ENCODE data around the gene KLHDC7B.

GRCh38 chr22:50507421-50507990, 38.2 kb upstream of the KLHDC7B start, which contains the start of gene LMF2:
- peak; percentile 8 to 47 for TF ChIP-seq POLR2A (IDR thresholded peaks at IDR 0.05)
- TF ChIP-seq, protein P1, sequence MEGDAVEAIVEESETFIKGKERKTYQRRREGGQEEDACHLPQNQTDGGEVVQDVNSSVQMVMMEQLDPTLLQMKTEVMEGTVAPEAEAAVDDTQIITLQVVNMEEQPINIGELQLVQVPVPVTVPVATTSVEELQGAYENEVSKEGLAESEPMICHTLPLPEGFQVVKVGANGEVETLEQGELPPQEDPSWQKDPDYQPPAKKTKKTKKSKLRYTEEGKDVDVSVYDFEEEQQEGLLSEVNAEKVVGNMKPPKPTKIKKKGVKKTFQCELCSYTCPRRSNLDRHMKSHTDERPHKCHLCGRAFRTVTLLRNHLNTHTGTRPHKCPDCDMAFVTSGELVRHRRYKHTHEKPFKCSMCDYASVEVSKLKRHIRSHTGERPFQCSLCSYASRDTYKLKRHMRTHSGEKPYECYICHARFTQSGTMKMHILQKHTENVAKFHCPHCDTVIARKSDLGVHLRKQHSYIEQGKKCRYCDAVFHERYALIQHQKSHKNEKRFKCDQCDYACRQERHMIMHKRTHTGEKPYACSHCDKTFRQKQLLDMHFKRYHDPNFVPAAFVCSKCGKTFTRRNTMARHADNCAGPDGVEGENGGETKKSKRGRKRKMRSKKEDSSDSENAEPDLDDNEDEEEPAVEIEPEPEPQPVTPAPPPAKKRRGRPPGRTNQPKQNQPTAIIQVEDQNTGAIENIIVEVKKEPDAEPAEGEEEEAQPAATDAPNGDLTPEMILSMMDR (IDR thresholded peaks at IDR 0.05), result peak in 1 of 6 experiments; percentile 5

Measured in adrenal gland (tissue), 5 donors.